ENCODE measurements around the gene ACLY.

GRCh38 chr17:41824086-41824485 lies 94.7 kb downstream of the ACLY start:
- TF ChIP-seq CTCF (IDR thresholded peaks at IDR 0.05; ENCODE audit: low read length): no peak
- no peak for TF ChIP-seq EZH2 (IDR thresholded peaks at IDR 0.05; ENCODE audit: borderline replicate concordance, low read length)

Measured in OCI-LY1 (cell line).